ENCODE data around the gene SCP2D1.
A peak's percentile ranks its signal among the peaks of the same experiment; 100 is the strongest.

SCP2D1 gene

GRCh38 chr20:18815194-18815942 is 1.8 kb downstream of the SCP2D1 start:
- no peak for DNase-seq (ENCODE audit: low spot score)

GRCh38 chr20:18822832-18823231 is 9.2 kb downstream of the SCP2D1 start:
- no peak for DNase-seq (ENCODE audit: low spot score)

GRCh38 chr20:18831830-18832499 is 18.4 kb downstream of the SCP2D1 start:
- DNase-seq (ENCODE audit: low spot score): peak; percentile 31

GRCh38 chr20:18832546-18833200 is 19.1 kb downstream of the SCP2D1 start:
- no peak for DNase-seq (ENCODE audit: low spot score)

GRCh38 chr20:18835466-18836256 is 22.1 kb downstream of the SCP2D1 start:
- DNase-seq (ENCODE audit: low spot score): no peak

GRCh38 chr20:18837718-18838117 is 24.1 kb downstream of the SCP2D1 start:
- no peak for DNase-seq (ENCODE audit: low spot score)

- no peak for DNase-seq (ENCODE audit: low spot score)
Observed at GRCh38 chr20:18839507-18840247, 26.1 kb downstream of the SCP2D1 start.

GRCh38 chr20:18840248-18840645 is 26.7 kb downstream of the SCP2D1 start:
- DNase-seq (ENCODE audit: low spot score): no peak

- no peak for DNase-seq (ENCODE audit: low spot score)
Observed at GRCh38 chr20:18845017-18845416, 31.4 kb downstream of the SCP2D1 start.

GRCh38 chr20:18847226-18847755 is 33.7 kb downstream of the SCP2D1 start:
- no peak for DNase-seq (ENCODE audit: low spot score)

GRCh38 chr20:18849131-18849530 is 35.5 kb downstream of the SCP2D1 start:
- DNase-seq (ENCODE audit: low spot score): no peak

- no peak for DNase-seq (ENCODE audit: low spot score)
Observed at GRCh38 chr20:18851629-18852028, 38.0 kb downstream of the SCP2D1 start.

- DNase-seq (ENCODE audit: low spot score): no peak
Observed at GRCh38 chr20:18852318-18852717, 38.7 kb downstream of the SCP2D1 start.

GRCh38 chr20:18853216-18853615 is 39.6 kb downstream of the SCP2D1 start:
- DNase-seq (ENCODE audit: low spot score): no peak

- DNase-seq (ENCODE audit: low spot score): no peak
Observed at GRCh38 chr20:18853946-18854646, 40.5 kb downstream of the SCP2D1 start.

GRCh38 chr20:18855882-18856281 is 42.3 kb downstream of the SCP2D1 start:
- no peak for DNase-seq (ENCODE audit: low spot score)

- no peak for DNase-seq (ENCODE audit: low spot score)
Observed at GRCh38 chr20:18856873-18857272, 43.3 kb downstream of the SCP2D1 start.

- peak; percentile 17 for DNase-seq (ENCODE audit: low spot score)
Observed at GRCh38 chr20:18857640-18858039, 44.1 kb downstream of the SCP2D1 start.

- DNase-seq (ENCODE audit: low spot score): no peak
Observed at GRCh38 chr20:18858816-18859215, 45.2 kb downstream of the SCP2D1 start.
